Stimulated activated effector memory CD8-positive, alpha-beta T cell treated with anti-CD3 and anti-CD28 coated beads, Interleukin-12 subunit alpha, Interleukin-12 subunit beta, amount 100 ng/mL, for 72 hours (primary cell): ENCODE measurements around the gene FES.
"Not testable (repeated sequence)": the region's sequence is repeated elsewhere in the genome, so short reads cannot be mapped to it uniquely, and the experiment has no call there.

Experiments
- ATAC-seq: fragments of 150-1000 bp; cut with Tn5 transposase; 2 replicates; pipeline ENCODE4 v1.10.0; 2021
- DNase-seq, 2 donors: peaks; one replicate each; pipeline ENCODE4 v3.0.0; 2021 to 2022; ENCODE audit warnings: low spot score in 2 of 2
- H3K27ac Mint-ChIP-seq: one replicate; pipeline ENCODE4 v1.8.0; 2022; ENCODE audit warnings: mild to moderate bottlenecking, mixed read lengths
- H3K36me3 Mint-ChIP-seq: one replicate; pipeline ENCODE4 v1.8.0; 2022; ENCODE audit warnings: mild to moderate bottlenecking, mixed read lengths
- H3K4me1 Mint-ChIP-seq: one replicate; pipeline ENCODE4 v1.8.0; 2022; ENCODE audit warnings: mixed read lengths
- H3K4me3 Mint-ChIP-seq: one replicate; pipeline ENCODE4 v1.8.0; 2022; ENCODE audit warnings: mild to moderate bottlenecking, mixed read lengths
- H3K9me3 Mint-ChIP-seq: one replicate; pipeline ENCODE4 v1.8.0; 2022; ENCODE audit warnings: mixed read lengths

The FES gene

GRCh38 chr15:90889736-90890456 is 5.6 kb downstream of the FES start:
- no peaks in the 10 kb centered on the region for H3K9me3 Mint-ChIP-seq
- no peak for ATAC-seq
- H3K27ac Mint-ChIP-seq, result peak overlapping the region; percentile 77
- peak in 1 of 2 donors; percentile 59 for DNase-seq
- H3K4me1 Mint-ChIP-seq, result peaks cover 42% of the 10 kb centered on the region
- peaks cover 93% of the 10 kb centered on the region for H3K36me3 Mint-ChIP-seq
- H3K4me3 Mint-ChIP-seq, result peak overlapping the region; percentile 20

- H3K4me3 Mint-ChIP-seq, result no peak overlapping the region
- no peak for ATAC-seq
Observed at GRCh38 chr15:90890839-90891238, 6.5 kb downstream of the FES start.

GRCh38 chr15:90891346-90891949 is 7.1 kb downstream of the FES start:
- Mint-ChIP-seq H3K36me3 (peaks cover 95% of the 10 kb centered on the region), H3K4me1 (peaks cover 27% of the 10 kb centered on the region), H3K27ac (no peak overlapping the region), H3K4me3 (no peak overlapping the region), H3K9me3 (no peaks in the 10 kb centered on the region)
- DNase-seq (no peak), ATAC-seq (no peak)

More at GRCh38 chr15:90890839-90891238, 6.5 kb downstream of the FES start:
- H3K36me3 Mint-ChIP-seq, result peaks cover 93% of the 10 kb centered on the region
- H3K4me1 Mint-ChIP-seq, result peaks cover 33% of the 10 kb centered on the region
- no peak overlapping the region for H3K27ac Mint-ChIP-seq
- H3K9me3 Mint-ChIP-seq, result no peaks in the 10 kb centered on the region
- no peak for DNase-seq

GRCh38 chr15:90892023-90892422 is 7.7 kb downstream of the FES start:
- Mint-ChIP-seq H3K9me3 (no peaks in the 10 kb centered on the region), H3K4me1 (peaks cover 24% of the 10 kb centered on the region), H3K27ac (no peak overlapping the region), H3K36me3 (peaks cover 92% of the 10 kb centered on the region), H3K4me3 (no peak overlapping the region)
- DNase-seq (no peak), ATAC-seq (no peak)

- DNase-seq (no peak), ATAC-seq (no peak)
- peaks cover 20% of the 10 kb centered on the region for H3K4me1 Mint-ChIP-seq
- H3K4me3 Mint-ChIP-seq, result no peak overlapping the region
- no peak overlapping the region for H3K27ac Mint-ChIP-seq
- no peaks in the 10 kb centered on the region for H3K9me3 Mint-ChIP-seq
- peaks cover 86% of the 10 kb centered on the region for H3K36me3 Mint-ChIP-seq
Observed at GRCh38 chr15:90892498-90893174, 8.3 kb downstream of the FES start.

- Mint-ChIP-seq H3K27ac (no peak overlapping the region), H3K36me3 (peaks cover 78% of the 10 kb centered on the region)
- DNase-seq, result no peak
Observed at GRCh38 chr15:90893175-90894090, 9.1 kb downstream of the FES start.

GRCh38 chr15:90895571-90896117 is 11.3 kb downstream of the FES start:
- no peak for ATAC-seq
- peaks cover 5% of the 10 kb centered on the region for H3K4me1 Mint-ChIP-seq
- no peak overlapping the region for H3K4me3 Mint-ChIP-seq
- DNase-seq, result no peak
- H3K36me3 Mint-ChIP-seq, result peaks cover 57% of the 10 kb centered on the region
- H3K27ac Mint-ChIP-seq, result peak overlapping the region; percentile 56
- H3K9me3 Mint-ChIP-seq, result no peaks in the 10 kb centered on the region

More at GRCh38 chr15:90893175-90894090, 9.1 kb downstream of the FES start:
- Mint-ChIP-seq H3K4me3 (no peak overlapping the region), H3K9me3 (no peaks in the 10 kb centered on the region), H3K4me1 (peaks cover 12% of the 10 kb centered on the region)
- no peak for ATAC-seq

- not testable (repeated sequence) for H3K4me3 Mint-ChIP-seq, H3K27ac Mint-ChIP-seq, H3K9me3 Mint-ChIP-seq, ATAC-seq, DNase-seq
- Mint-ChIP-seq H3K4me1 (peaks cover 17% of the 10 kb centered on the region), H3K36me3 (peaks cover 52% of the 10 kb centered on the region)
Observed at GRCh38 chr15:90897131-90897655, 12.9 kb downstream of the FES start.

- Mint-ChIP-seq H3K4me1 (peaks cover 40% of the 10 kb centered on the region), H3K9me3 (no peaks in the 10 kb centered on the region), H3K4me3 (peak overlapping the region; percentile 89), H3K27ac (peak overlapping the region; percentile 82), H3K36me3 (peaks cover 41% of the 10 kb centered on the region)
- DNase-seq (peak in 1 of 2 donors; percentile 63), ATAC-seq (no peak)
Observed at GRCh38 chr15:90901175-90902039, 17.1 kb downstream of the FES start.

- ATAC-seq (peak; percentile 84), DNase-seq (peak; percentile 60 to 88)
- H3K4me3 Mint-ChIP-seq, result peak overlapping the region; percentile 89
- no peaks in the 10 kb centered on the region for H3K9me3 Mint-ChIP-seq
- peaks cover 46% of the 10 kb centered on the region for H3K36me3 Mint-ChIP-seq
- peak overlapping the region; percentile 82 for H3K27ac Mint-ChIP-seq
- H3K4me1 Mint-ChIP-seq, result peaks cover 40% of the 10 kb centered on the region
Observed at GRCh38 chr15:90902040-90902839, 17.9 kb downstream of the FES start.

GRCh38 chr15:90902840-90903732 is 18.8 kb downstream of the FES start, which contains the start of gene MAN2A2:
Gene MAN2A2, plus strand, starts transcription at chr15:90903302. Its CDS starts 906 bp downstream, at chr15:90904208.
- Mint-ChIP-seq H3K27ac (peak within 1 kb of the TSS; percentile 94), H3K4me3 (peak within 1 kb of the TSS; percentile 89), H3K4me1 (peaks cover 40% of the 10 kb centered on the region), H3K36me3 (peaks cover 55% of the 10 kb centered on the region), H3K9me3 (no peaks in the 10 kb centered on the region)
- DNase-seq, result peak; percentile 73 to 87
- ATAC-seq, result peak; percentile 80
